Esophagus squamous epithelium (tissue), 4 donors: ENCODE measurements around the gene CREB5.

ENCODE experiments used
- CTCF ChIP-seq, 6 experiments: fragments of 450-650 bp in 4 of 6; fragments of 200-600 bp in 2 of 6; sonication (generic) in 2 of 6; IDR thresholded peaks; one replicate each; pipeline ENCODE4 v1.5.1; 2016 to 2019; ENCODE audit warnings: antibody characterized with exemption in 6 of 6, mild to moderate bottlenecking in 4 of 6, moderate library complexity in 4 of 6
- POLR2A ChIP-seq, 4 donors: fragments of 450-650 bp; IDR thresholded peaks; one replicate each; pipeline ENCODE4 v1.6.1; 2017; ENCODE audit warnings: antibody characterized with exemption in 4 of 4, mild to moderate bottlenecking in 4 of 4, moderate library complexity in 3 of 4

GRCh38 chr7:28505867-28506266 is 93.5 kb downstream of the CREB5 start:
- TF ChIP-seq CTCF (IDR thresholded peaks at IDR 0.05) (no peak), POLR2A (IDR thresholded peaks at IDR 0.05) (no peak)
